Amniotic stem cell (primary cell): ENCODE measurements around the gene OR2T27.
"Not testable (repeated sequence)": the region's sequence is repeated elsewhere in the genome, so short reads cannot be mapped to it uniquely, and the experiment has no call there.

Experiments used
- DNase-seq: peaks from one replicate; lab custom pipeline; 2025; lab: John Stamatoyannopoulos, UW

The OR2T27 gene

GRCh38 chr1:248640906-248641305 is 14.4 kb downstream of the OR2T27 start:
- DNase-seq: not testable (repeated sequence)

DNA sequence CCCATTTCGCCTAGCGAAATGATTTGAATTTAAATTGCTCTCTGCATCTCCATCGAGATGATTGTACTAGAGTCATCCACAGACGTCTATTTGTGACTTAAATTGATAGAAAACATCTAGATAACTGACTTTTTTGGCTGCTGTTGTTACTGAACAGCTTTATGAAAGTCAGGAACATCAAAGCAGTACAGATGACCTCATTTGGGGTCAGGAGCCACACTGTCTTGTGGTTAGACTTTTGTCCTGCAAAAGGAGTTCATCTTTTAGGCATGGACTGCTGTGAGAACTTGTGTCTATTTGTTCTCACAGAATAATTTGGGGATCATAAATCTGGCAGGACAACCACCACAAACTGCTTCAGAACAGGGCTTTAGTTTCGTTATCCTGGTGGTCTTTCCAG is 15.7 kb downstream of the OR2T27 start:
- not testable (repeated sequence) for DNase-seq

DNA sequence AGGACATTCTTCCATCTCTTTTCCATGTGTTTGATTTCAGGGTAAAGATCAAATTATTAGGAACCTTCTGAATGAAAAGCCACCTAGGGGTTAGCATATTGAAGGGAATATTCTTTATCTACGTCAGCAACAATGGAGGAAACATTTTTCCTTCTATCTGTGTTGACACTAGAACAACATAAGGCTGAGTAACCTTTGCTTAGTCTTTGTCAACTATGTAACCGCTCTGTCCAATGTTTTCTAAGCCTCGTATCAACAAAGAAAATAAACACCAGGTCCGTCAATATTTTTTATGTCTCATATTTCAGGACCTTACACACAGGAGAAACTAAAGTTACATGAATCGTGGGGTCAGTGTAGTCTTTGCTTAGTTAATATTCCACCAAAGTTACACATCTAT is 18.7 kb downstream of the OR2T27 start:
- DNase-seq: not testable (repeated sequence)

DNA sequence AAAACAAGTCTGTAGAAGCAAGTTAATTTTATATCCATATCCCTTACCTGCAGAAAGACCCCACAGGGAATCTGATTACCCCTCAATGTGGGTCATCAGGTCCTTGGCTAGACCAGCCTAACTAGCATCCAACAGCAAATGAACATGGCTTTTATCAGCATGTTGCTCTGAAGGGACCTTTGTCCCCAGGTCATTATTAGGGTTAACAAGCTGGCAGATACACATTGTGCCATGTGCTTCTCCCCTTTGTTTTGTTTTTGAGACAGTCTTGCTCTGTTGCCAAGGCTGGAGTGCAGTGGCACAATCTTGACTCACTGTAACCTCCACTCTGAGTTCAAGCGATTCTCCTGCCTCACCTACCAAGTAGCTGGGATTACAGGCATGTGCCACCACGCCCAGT is 20.3 kb downstream of the OR2T27 start, which contains the start of gene OR2T11:
TSS of gene OR2T11 (minus strand) at position 101 of the 400 bp plus-strand sequence. CDS start 7,963 bp downstream, outside the sequence.
- DNase-seq: not testable (repeated sequence)

- DNase-seq: no peak
Measured at GRCh38 chr1:248631354-248632008, 23.8 kb downstream of the OR2T27 start.

DNA sequence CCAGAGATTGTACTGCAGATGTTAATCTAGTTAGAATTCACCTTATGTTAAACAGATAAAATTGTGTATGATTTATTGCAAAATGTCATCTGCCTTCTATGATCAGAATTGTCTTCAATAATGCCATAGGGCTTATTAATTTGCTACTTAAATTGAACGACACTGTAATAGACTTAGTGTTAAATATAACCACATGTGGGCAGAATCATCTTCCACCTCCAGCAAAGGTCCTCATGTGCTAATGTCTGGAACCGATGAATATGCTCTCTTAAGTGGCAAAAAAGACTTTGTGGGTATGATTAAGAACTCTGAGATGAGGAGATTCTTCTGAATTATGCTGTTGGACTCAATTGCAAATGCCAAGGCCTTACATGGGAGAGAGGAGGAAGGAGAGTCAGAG is 24.8 kb downstream of the OR2T27 start:
- DNase-seq: no peak

GRCh38 chr1:248627971-248628844 is 27.1 kb downstream of the OR2T27 start:
- DNase-seq: no peak

GRCh38 chr1:248625971-248626370 is 29.4 kb downstream of the OR2T27 start:
- no peak for DNase-seq

DNA sequence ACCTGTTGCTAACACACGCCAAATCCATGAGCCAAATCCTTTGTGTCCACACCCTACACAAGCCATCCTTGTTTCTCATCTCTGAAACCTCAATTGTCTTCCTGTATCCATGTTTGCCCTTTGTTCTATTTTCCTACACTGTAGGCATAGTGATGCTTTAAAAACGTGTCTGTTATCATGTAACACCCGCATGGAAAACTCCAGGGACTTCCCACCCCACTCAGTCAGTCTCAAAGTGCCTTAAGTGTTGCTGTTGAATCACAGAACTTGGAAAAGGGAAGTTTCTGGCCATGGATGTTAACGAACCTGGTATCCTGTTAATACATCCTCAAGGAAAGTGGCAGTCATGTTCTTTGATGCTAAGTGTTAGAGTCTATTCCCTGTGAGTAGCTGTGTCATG is 30.2 kb downstream of the OR2T27 start:
- DNase-seq: no peak

GRCh38 chr1:248622570-248623001 is 32.7 kb downstream of the OR2T27 start:
- no peak for DNase-seq

- DNase-seq: no peak
Measured at GRCh38 chr1:248621770-248622169, 33.6 kb downstream of the OR2T27 start.

GRCh38 chr1:248618878-248619277 is 36.5 kb downstream of the OR2T27 start:
- no peak for DNase-seq

DNA sequence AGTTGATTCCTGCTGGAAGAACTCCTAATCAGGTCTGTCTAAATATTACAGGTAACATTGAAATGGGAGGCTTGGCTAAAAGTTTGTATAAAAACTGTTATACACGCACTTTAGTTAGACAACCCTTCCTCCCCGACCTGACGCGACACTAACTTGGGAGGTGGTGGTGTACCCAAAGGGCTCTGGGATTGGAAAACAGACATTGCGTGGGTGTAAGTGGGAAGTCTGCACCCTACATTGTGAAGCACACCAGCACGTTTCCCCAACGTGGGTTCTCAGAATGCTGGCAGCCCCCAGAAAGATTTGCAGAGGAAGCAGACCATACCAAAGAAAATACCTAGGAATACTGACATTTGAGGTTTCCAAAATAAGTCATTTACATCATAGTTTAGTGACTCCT is 37.2 kb downstream of the OR2T27 start:
- no peak for DNase-seq

DNA sequence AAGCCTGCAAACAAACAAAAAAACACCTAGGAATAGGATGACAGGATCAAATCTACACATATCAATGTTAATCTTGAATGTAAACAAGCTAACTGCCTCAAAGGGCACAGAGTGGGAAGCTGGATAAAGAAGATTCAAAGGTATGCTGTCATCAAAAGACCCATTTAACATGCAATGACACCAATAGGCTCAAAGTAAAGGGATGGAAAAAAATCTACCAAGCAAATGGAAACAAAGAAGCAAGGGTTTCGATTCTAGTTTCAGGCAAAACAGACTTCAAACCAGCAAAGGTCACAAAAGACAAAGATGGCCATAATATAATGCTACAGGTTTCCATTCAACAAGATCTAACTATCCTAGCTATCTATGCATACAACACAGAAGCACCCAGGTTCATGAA is 41.6 kb downstream of the OR2T27 start:
- DNase-seq: no peak

GRCh38 chr1:248611883-248612414 is 43.4 kb downstream of the OR2T27 start:
- no peak for DNase-seq

DNA sequence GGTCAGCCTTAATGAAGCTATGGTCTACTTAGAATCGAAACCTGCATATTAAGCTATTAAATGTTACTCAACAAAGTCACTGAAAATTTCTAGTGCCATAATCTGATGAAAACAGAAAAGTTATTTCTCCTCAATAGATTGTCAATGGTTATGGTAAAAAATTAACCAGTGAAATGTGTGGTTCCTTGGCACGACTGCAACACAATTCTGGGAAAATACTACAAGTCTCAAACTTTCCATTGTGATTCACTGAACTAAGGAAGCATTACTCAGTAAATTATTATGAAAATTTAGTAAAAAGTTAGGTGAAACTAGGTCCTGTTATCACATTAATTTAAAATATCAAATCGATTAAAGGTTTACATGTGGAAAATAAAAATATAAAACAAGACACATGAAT is 45.0 kb downstream of the OR2T27 start:
- no peak for DNase-seq
